DND-41 (cell line): ENCODE data around the gene TMEM184B.

Experiments
- ATAC-seq: fragments of 200-7000 bp; cut with Tn5 transposase; 3 replicates; pipeline ENCODE4 v1.9.1; 2021; ENCODE audit warnings: low read depth; ENCODE audit not compliant: insufficient read depth
- DNase-seq: peaks from one replicate; pipeline ENCODE4 v3.0.0-alpha.2; 2020
- H2AFZ ChIP-seq: 2 replicates; pipeline ENCODE4 v1.6.0; 2012; ENCODE audit warnings: low read depth, low read length
- H3K27ac ChIP-seq: 2 replicates; pipeline ENCODE4 v1.5.1; 2012; ENCODE audit warnings: low read length, inconsistent platforms
- H3K27me3 ChIP-seq: fragments of 200-600 bp; sonication (generic); 2 replicates; pipeline ENCODE4 v1.6.0; 2012; ENCODE audit warnings: low read length, mild to moderate bottlenecking, inconsistent platforms; ENCODE audit not compliant: insufficient read depth, poor library complexity
- H3K36me3 ChIP-seq: 2 replicates; pipeline ENCODE4 v1.5.1; 2012; ENCODE audit warnings: low read length, inconsistent platforms; ENCODE audit not compliant: insufficient read depth
- H3K4me1 ChIP-seq: 2 replicates; pipeline ENCODE4 v1.5.1; 2012; ENCODE audit warnings: mild to moderate bottlenecking, low read length; ENCODE audit not compliant: insufficient read depth
- H3K4me2 ChIP-seq: 2 replicates; pipeline ENCODE4 v1.6.0; 2012; ENCODE audit warnings: mild to moderate bottlenecking, moderate library complexity, low read length, inconsistent platforms; ENCODE audit not compliant: insufficient read depth
- H3K4me3 ChIP-seq, 2 experiments: fragments of 200-600 bp in 1 of 2; shearing (Covaris generic) in 1 of 2; 2 replicates each; pipeline ENCODE4 v1.5.1; 2012 to 2016; ENCODE audit warnings: inconsistent platforms in 2 of 2, low read length in 2 of 2, mild to moderate bottlenecking in 2 of 2, low read depth in 1 of 2, moderate library complexity in 1 of 2
- H3K79me2 ChIP-seq: 2 replicates; pipeline ENCODE4 v1.6.0; 2012; ENCODE audit warnings: low read length, inconsistent platforms; ENCODE audit not compliant: insufficient read depth
- H3K9ac ChIP-seq: 2 replicates; pipeline ENCODE4 v1.6.0; 2012; ENCODE audit warnings: low read depth, mild to moderate bottlenecking, inconsistent platforms, low read length, moderate library complexity
- H3K9me3 ChIP-seq: 2 replicates; pipeline ENCODE4 v1.5.1; 2012; ENCODE audit warnings: low read length, moderate library complexity, mild to moderate bottlenecking, inconsistent platforms; ENCODE audit not compliant: insufficient read depth, severe bottlenecking
- H4K20me1 ChIP-seq: 2 replicates; pipeline ENCODE4 v1.6.0; 2012; ENCODE audit warnings: low read length; ENCODE audit not compliant: insufficient read depth
- EZH2 ChIP-seq: IDR thresholded peaks from 3 replicates; pipeline ENCODE4 v1.6.1; 2012; ENCODE audit warnings: borderline replicate concordance, low read depth, mild to moderate bottlenecking, moderate library complexity, low read length, inconsistent platforms; ENCODE audit not compliant: severe bottlenecking
- TF ChIP-seq, protein P1 (sequence below): IDR thresholded peaks from 2 replicates; pipeline ENCODE4 v1.5.1; 2012; ENCODE audit warnings: borderline replicate concordance, low read length, moderate library complexity, mild to moderate bottlenecking; ENCODE audit not compliant: poor library complexity, severe bottlenecking; ENCODE audit errors: extremely low read depth

The TMEM184B gene

DNA sequence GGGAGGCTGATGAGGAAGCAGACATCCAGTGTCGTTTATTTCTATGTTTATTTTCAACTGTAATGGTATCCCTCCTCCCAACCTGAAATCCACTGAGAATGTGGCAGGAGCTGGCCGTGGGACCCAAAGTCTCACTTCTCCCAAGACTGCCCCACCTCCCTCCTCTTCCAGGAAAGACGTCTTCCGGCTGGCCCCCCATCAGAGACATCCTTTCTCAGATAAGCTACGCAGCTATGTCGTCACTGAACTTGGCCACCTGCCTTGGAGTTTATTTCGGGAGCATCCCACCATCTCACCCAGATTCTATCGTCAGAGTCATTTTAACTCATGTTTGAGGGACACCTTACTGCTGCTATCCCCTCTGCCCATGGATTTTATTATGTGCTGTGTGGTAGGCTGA is 13.9 kb downstream of the TMEM184B start:
- no peaks in the 10 kb centered on the region for H3K36me3 ChIP-seq
- no peaks in the 10 kb centered on the region for H3K9me3 ChIP-seq
- H4K20me1 ChIP-seq, result peaks cover 17% of the 10 kb centered on the region; the same call in 1 of the 2 replicates
- H3K4me3 ChIP-seq, result no peak overlapping the region
- peaks cover 10% of the 10 kb centered on the region; the same call in 1 of the 2 replicates for H3K79me2 ChIP-seq
- no peaks in the 10 kb centered on the region for H3K4me1 ChIP-seq
- no peak overlapping the region for H3K4me2 ChIP-seq
- no peak for TF ChIP-seq EZH2
- TF ChIP-seq, protein P1, sequence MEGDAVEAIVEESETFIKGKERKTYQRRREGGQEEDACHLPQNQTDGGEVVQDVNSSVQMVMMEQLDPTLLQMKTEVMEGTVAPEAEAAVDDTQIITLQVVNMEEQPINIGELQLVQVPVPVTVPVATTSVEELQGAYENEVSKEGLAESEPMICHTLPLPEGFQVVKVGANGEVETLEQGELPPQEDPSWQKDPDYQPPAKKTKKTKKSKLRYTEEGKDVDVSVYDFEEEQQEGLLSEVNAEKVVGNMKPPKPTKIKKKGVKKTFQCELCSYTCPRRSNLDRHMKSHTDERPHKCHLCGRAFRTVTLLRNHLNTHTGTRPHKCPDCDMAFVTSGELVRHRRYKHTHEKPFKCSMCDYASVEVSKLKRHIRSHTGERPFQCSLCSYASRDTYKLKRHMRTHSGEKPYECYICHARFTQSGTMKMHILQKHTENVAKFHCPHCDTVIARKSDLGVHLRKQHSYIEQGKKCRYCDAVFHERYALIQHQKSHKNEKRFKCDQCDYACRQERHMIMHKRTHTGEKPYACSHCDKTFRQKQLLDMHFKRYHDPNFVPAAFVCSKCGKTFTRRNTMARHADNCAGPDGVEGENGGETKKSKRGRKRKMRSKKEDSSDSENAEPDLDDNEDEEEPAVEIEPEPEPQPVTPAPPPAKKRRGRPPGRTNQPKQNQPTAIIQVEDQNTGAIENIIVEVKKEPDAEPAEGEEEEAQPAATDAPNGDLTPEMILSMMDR, result no peak
- H2AFZ ChIP-seq, result no peak overlapping the region
- H3K27me3 ChIP-seq, result no peaks in the 10 kb centered on the region
- ATAC-seq (no peak), DNase-seq (no peak)
- no peak overlapping the region for H3K27ac ChIP-seq
- no peak overlapping the region for H3K9ac ChIP-seq

DNA sequence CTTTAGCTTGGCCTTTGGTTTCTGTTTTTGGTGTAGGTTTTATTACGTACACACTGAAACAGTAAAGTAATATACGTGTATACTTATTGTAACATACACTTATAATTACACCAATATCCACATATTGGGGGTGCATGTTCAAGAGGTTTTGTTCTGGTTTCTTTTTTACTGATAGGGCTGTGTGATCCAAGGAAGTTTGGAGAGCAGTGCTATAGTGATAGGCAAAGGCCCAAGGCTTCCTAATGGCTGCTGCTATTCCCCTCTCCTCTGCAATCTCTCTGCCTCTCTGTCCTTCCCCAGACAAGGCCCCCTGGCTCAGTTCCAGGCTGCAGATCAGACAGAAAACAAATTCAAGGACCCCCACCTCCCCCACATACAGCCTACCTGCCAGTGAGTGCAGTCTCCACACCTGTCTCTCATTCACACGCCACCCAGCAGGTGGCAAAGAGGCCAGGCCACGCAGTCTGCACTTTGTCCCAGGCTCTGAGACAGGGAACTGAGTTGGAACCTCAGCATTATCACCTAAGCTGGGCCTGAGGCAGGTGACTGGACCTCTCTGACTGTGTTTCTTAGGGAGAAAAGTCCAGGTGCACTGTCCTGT is 15.1 kb downstream of the TMEM184B start:
- TF ChIP-seq, protein P1, result no peak
- no peak for TF ChIP-seq EZH2
- H3K4me3 ChIP-seq, result no peak overlapping the region
- peaks cover 17% of the 10 kb centered on the region; the same call in 1 of the 2 replicates for H4K20me1 ChIP-seq
- H3K27ac ChIP-seq, result no peak overlapping the region
- no peaks in the 10 kb centered on the region for H3K27me3 ChIP-seq
- no peak overlapping the region for H3K9ac ChIP-seq
- no peak for DNase-seq
- H3K4me2 ChIP-seq, result no peak overlapping the region
- H3K36me3 ChIP-seq, result no peaks in the 10 kb centered on the region
- no peak overlapping the region for H2AFZ ChIP-seq
- no peaks in the 10 kb centered on the region for H3K4me1 ChIP-seq
- H3K9me3 ChIP-seq, result no peaks in the 10 kb centered on the region
- no peak for ATAC-seq
- H3K79me2 ChIP-seq, result peaks cover 10% of the 10 kb centered on the region; the same call in 1 of the 2 replicates

DNA sequence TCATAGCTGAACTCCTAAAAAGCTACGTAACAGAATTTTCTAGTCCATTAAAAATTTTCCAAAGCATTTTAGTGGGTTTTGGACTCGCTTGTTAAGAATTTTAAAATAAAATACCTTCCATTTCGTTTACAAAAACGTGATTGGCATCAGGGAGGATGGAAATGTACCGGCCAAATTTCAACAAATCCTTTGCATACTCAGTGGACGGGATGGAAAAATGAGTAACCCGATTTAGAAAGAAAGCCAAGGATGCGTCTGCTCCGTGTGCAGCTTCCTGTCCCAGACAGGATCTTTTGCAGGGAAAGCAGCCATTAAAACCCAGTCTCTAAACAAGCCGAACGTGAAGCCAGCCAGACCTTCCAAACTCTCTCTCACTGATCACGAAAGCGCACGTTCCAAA is 15.6 kb downstream of the TMEM184B start:
- no peak for DNase-seq
- H3K9ac ChIP-seq, result no peak overlapping the region
- H3K9me3 ChIP-seq, result no peaks in the 10 kb centered on the region
- no peaks in the 10 kb centered on the region for H3K4me1 ChIP-seq
- H3K27me3 ChIP-seq, result no peaks in the 10 kb centered on the region
- TF ChIP-seq, protein P1, result no peak
- TF ChIP-seq EZH2, result no peak
- H4K20me1 ChIP-seq, result peaks cover 18% of the 10 kb centered on the region; the same call in 1 of the 2 replicates
- H3K4me3 ChIP-seq, result no peak overlapping the region
- H3K79me2 ChIP-seq, result peaks cover 11% of the 10 kb centered on the region; the same call in 1 of the 2 replicates
- no peak for ATAC-seq
- no peaks in the 10 kb centered on the region for H3K36me3 ChIP-seq
- H3K4me2 ChIP-seq, result no peak overlapping the region
- H3K27ac ChIP-seq, result no peak overlapping the region
- no peak overlapping the region for H2AFZ ChIP-seq

DNA sequence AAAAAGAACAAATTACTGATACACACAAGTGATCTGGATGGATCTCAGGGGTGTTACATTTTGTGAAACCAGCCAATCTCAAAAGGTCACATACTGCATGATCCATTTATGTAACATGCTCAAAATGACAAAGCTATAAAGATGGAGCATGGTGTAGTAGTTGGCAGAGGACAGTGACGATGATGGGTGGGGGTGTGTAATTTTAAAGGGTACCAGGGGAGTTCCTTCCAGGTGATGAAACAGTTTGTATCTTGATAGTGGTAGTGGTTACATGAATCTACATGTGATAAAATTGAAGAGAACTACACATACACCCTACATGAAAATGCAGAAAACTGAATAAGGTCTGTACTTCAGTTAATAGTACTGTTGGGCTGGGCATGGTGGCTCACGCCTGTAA is 17.1 kb downstream of the TMEM184B start:
- no peak for TF ChIP-seq EZH2
- TF ChIP-seq, protein P1, result no peak
- Histone ChIP-seq H3K4me1 (no peaks in the 10 kb centered on the region), H3K9ac (no peak overlapping the region), H3K27ac (no peak overlapping the region), H2AFZ (no peak overlapping the region), H3K9me3 (no peaks in the 10 kb centered on the region), H3K4me3 (no peak overlapping the region), H3K27me3 (no peaks in the 10 kb centered on the region), H3K4me2 (no peak overlapping the region), H3K79me2 (peaks cover 6% of the 10 kb centered on the region; the same call in 1 of the 2 replicates), H4K20me1 (peaks cover 10% of the 10 kb centered on the region; the same call in 1 of the 2 replicates), H3K36me3 (no peaks in the 10 kb centered on the region)
- no peak for ATAC-seq
- DNase-seq, result no peak
